HCEC 1CT (cell line): ENCODE results near the gene U2AF1L4.
"Not testable (repeated sequence)": the region's sequence is repeated elsewhere in the genome, so short reads cannot be mapped to it uniquely, and the experiment has no call there.

Source experiments
- DNase-seq: peaks from one replicate; pipeline ENCODE4 v3.0.0-alpha.2; 2017

The U2AF1L4 gene

DNA sequence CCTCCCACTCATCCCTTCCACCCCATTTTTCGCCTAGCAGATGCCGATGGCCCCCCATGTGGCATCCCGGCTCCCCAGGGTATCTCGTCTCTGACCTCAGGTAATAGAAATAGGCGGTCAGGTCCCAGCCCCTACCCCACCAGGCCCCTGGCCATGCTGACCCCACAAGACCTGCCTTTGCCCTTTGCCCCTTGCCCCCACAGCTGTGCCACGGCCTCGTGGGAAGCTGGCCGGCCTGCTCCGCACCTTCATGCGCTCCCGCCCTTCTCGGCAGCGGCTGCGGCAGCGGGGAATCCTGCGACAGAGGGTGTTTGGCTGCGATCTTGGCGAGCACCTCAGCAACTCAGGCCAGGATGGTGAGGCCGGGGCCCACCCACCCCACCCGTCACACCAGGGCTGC, 35.5 kb upstream of the U2AF1L4 start:
- DNase-seq: no peak

DNA sequence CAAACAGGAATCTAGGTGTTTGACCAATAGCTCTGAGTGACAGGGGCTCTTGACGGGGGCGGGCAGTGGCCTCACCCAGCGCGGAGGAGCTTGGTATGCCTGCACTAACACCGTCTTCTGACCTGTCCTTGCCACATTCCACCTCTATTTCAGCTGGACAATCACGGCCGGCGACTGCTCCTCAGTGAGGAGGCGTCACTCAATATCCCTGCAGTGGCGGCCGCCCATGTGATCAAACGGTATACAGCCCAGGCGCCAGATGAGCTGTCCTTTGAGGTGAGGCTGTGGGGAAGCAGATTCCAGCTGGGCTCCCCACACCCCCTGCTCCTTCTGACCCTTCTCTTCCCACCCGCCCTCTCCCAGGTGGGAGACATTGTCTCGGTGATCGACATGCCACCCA, 34.8 kb upstream of the U2AF1L4 start:
- no peak for DNase-seq

DNA sequence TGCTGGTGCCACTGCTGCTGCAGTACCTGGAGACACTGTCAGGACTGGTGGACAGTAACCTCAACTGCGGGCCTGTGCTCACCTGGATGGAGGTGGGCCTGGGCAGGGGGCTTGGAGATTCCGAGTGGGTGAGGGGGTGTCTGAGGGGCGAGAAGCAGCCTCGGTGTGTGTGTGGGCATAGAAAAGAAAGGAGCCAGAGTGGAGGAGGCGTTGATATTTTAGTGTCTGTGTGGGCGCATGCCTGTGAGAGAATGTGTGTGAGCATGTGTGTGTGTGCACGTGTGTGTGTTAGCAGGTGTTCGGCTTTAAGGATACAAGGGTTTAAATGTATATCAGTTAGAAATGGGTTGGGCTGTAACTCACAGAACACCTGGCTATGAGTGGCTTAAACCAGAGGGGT, 33.8 kb upstream of the U2AF1L4 start:
- no peak for DNase-seq

DNA sequence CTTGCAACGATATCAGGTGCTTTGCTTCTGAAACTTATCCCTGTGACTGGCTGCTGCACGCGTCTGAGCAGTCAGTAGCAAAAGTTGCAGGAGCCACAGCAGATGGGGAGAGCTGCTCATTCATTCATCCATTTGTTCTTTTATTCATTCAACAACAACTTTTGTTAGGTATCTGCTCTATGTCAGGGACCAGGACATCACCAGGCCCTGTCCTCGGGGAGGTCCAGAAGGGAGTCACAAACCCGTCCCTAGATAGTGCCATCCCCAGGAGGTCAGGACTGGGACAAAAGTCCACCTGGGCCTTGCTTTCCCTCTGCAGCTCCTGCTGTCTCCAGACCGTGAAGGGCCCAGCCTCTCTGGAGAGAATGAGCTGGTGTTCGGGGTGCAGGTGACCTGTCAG, 32.7 kb upstream of the U2AF1L4 start:
- no peak for DNase-seq

DNA sequence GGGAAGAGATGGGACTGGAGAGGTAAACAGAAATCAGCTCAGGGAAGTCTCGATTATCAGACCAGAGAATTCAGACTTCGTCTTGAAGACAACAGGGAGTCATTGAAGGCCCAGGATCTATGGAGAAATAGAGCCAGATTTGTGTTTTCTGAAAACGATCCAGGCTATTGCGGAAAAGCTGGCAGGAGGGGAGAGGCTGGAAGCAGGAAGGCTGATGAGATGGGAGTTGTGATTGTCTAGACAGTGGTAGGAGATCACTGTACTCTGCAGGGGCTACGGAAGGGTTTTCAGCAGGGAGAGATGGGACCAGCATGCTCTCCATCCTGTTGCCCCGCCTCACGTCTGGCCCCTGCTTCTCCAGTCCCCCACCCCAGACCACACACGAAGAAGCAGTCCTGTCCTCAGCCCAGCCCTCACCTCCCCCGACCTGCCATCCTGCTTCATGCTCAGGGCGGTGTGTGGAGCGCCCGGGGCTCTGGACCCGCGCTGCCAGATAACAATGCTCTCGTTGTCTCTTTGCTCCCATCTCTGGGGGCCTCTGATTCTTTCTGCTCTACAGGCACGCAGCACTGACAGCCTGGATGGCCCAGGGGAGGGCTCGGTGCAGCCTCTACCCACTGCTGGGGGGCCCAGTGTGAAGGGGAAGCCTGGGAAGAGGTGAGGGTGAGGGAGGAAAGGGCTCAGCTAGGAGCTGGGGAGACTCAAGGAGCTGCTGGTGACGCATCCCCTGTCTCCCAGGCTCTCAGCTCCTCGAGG, 32.0 kb upstream of the U2AF1L4 start:
- DNase-seq: no peak

DNA sequence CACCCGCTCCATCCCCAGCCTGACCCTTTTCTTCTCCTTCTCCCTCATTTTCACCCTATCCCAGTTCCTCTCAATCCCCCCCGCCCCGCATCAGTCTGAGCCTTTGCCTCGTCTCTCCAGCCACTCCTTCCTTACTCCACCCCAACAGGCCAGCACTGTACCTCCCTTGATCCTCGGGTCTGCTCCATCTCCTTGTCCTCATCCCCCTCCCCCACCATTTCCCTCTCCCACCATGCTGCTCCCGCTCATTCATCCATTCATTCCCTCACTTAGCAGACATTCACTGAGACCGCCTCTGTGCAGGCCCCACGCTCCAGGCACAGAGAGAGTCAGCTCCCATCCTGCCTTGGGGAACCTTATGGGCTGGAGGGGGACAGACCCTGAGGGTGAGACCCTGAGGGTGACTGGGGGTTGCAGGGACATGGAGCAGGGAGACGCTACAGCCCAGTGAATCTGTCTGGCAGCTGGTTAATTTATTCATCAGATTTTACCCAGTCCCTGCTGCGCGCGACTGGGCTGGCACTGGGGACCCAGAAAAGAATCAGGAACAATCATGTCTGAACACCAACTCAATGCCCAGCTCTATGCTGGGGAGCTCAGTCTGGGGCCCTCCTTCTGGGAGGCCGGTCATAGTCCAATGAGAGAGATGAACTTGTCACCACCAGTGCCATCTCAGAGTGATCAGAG, 31.0 kb upstream of the U2AF1L4 start:
- DNase-seq: no peak

DNA sequence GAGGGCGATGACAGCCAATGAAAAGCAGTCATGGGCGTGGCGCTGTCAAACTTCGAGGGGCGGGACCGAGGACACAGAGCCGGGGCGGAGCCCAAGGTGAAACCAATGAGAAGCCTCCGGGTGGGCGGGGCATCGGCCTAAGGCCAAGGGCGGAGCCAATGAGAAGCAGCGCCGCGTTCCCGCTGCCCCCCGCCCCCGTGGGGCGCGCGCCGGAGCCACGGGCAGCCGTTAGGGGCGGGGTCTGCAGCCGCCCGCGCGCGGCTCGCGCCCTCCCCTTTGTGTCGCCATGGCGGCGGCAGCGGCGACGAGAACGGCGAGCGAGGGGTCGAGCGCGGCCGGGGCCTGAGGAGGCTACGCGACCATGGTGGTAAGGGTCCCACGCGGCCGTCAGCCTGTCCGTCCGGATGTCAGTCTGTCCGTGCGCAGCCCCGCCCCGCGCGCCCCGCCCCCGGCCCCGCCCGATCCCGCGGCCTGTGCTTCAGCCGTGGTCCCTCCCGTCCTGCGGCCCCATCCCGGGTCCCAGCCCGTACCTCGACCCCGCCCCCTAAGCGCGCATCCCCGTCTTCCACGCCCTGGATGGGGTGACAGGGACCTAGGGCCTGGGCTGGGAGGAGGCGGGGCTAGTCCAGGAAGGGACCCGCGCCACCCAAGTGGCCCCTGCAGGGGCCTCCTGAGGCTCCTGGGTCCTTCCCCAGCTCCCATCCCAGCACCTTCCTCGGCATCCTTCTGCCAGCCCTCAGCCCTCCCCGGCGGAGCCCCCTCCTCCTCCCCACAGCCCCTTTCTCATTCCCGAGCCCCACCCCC, 30.3 kb upstream of the U2AF1L4 start, which contains the start of gene ARHGAP33:
Gene ARHGAP33 (plus strand): TSS at position 267 of the 804 bp plus-strand sequence. CDS start 95 bp downstream, at position 362.
- DNase-seq: peak; percentile 93

DNA sequence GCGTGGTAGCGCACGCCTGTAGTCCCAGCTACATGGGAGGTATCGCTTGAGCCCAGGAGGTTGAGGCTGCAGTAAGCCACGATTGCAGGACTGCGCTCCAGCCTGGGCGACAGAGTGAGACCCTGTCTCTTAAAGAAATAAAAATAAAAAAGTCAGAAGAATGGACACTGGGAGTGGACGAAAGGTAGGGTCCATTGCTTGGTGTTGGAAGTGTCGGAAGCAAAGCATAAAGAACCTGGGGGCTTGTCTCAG, 29.8 kb upstream of the U2AF1L4 start:
- no peak for DNase-seq

DNA sequence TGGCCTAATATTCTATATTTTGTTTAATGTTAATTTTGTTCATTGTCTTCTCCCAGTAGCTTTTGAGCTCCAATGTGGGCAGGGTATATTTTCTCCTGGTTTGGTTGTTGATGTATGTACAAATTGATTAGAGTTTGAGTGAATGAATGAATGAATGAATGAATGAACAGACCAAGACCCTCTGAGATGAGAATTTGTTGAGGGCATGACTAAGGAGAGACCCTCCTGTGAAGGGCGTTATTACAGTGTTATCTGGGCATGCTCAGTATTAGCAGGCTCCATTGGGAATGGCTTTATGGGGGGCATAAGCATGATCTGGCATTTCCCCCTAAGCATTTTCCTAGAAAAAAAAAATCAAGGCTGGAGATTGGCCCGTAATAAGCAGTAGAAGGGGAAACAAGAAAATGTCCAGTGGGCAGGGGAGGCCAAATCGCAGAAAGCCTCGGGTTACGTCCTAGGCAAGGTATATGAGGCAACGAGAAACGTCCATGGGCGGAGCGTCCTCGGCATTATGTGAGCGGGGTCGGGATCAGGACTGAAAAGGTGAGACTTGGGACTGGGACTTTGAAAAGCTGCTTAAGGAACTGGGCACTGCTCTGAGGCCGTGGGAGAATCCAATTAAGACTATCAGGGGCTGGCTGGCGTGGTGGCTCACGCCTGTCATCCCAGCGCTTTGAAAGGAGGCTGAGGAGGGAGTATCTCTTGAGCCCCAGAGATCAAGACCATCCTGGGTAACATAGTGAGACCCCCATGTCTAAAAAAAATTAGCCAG, 29.2 kb upstream of the U2AF1L4 start:
- DNase-seq: no peak

DNA sequence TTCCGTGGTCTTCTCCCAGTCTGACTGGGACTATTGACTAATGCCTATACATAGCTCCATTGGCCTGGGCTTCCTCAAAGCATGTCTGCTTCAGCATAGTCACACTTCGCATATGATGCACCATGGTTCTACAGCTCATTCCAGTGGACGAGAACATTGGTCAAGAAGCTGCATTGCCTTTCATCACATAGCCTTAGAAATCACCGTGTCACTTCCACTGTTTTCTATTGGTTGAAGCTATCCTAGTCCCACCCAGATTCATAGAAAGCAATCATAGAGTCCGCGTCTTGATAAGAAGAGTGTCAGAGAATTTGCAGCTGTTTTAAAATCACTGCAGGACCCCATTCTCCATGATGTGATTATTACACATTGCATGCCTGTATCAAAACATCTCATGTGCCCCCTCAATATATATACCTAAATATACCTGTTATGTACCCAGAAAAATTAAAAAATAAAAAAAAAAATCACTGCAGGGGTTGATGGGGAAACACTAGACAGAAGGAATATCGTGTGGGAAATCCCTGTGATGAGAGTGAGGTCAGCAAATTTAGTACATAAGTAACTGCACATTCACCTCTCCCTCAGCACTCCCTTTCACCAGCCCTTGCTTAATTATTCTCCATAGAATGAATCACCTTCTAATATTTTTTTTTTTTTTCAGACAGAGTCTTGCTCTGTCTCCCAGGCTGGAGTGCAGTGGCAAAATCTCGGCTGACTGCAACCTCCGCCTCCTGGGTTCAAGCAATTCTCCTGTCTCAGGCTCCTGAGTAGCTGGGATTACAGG, 28.0 kb upstream of the U2AF1L4 start:
- DNase-seq: no peak

DNA sequence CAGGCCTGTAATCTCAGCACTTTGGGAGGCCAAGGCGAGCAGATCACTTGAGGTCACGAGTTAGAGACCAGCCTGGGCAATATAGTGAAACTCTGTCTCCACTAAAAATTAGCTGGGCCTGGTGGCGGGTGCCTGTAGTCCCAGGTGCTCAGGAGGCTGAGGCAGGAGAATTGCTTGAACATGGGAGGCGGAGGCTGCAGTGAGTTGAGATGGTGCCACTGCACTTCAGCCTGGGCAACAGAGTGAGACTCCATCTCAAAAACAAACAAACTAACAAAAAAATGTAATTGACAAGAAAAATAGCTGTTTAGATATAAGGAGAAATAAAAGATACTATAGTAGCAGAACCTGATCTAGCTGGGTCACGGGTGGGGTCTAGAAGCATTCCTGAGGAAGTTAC, 27.1 kb upstream of the U2AF1L4 start:
- DNase-seq: not testable (repeated sequence)

DNA sequence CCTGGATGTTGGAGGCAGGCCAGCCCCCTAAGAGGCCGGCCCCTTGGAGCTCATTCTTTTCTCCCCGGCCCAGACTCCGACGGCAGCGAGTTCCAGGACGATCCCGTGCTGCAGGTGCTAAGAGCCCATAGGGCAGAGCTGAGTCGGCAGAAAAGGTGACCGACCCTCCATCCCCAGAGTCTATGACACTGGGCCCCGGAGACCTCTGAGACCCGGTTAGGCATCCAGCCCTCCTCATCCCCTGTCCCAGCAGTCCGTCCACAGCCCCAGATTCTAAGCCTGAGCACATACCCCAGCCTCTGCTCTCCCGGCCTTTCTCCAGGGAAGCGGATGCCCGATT, 22.8 kb upstream of the U2AF1L4 start:
- DNase-seq: no peak

DNA sequence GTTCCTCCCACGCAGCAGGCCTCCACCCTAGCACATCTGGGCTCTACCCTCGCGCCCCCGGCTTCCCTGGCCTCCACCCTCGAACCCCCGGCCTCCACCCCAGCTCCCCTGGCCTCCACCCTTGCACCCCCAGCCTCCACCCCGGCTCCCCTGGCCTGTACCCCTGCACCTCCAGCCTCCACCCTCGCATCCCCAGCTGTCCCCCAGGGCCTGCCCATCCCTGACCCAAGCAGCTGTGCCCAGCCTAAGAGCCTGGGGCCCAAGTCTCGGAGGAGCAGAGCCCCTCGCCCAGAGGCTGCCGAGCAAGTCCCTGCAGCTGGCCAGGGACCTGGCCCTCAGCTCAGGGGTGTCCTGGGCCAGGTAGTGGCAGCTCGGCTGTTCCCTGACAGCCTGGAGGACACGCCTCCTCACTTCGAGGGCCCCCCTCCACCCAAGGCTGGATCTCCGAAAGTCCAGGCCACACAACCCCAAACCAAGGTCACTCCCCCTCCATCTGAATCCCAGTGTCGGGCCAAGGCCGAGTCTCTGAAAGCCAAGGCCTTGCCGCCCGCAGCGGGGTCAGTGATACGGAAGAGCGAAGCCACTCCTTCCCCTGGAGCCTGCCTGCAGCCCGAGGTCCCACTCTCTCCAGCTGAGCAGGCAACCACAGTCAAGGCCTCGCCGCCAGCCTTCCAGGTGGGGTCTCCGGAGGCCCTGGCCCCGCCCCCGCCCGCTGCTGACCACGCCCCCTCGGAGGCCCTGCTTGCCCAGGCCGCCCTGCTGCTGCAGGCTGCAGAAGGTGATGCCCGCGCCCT, 22.3 kb upstream of the U2AF1L4 start:
- no peak for DNase-seq

DNA sequence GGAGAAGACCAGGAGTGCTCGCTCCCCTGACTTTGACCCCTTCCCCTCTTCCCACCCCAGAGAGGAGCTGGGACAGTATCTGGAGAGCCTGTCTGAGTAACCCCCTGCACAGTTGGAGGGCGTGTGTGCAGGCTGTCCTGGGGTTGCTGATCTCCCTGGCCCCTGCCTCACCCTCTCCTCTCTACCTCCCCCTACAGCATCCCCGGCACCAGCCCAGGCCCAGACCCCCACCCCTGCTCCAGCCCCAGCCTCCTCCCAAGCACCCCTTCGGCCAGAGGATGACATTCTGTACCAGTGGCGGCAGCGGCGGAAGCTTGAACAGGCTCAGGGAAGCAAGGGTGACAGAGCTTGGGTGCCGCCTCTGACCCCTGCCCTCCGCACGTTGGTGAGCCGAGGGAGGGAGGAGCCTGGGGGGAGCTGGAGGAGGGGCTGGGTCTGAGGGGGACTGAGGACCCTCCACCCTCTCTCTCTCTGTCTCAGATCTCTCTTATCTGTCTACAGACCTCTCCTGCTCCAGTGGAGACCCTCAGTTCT, 21.4 kb upstream of the U2AF1L4 start:
- no peak for DNase-seq

DNA sequence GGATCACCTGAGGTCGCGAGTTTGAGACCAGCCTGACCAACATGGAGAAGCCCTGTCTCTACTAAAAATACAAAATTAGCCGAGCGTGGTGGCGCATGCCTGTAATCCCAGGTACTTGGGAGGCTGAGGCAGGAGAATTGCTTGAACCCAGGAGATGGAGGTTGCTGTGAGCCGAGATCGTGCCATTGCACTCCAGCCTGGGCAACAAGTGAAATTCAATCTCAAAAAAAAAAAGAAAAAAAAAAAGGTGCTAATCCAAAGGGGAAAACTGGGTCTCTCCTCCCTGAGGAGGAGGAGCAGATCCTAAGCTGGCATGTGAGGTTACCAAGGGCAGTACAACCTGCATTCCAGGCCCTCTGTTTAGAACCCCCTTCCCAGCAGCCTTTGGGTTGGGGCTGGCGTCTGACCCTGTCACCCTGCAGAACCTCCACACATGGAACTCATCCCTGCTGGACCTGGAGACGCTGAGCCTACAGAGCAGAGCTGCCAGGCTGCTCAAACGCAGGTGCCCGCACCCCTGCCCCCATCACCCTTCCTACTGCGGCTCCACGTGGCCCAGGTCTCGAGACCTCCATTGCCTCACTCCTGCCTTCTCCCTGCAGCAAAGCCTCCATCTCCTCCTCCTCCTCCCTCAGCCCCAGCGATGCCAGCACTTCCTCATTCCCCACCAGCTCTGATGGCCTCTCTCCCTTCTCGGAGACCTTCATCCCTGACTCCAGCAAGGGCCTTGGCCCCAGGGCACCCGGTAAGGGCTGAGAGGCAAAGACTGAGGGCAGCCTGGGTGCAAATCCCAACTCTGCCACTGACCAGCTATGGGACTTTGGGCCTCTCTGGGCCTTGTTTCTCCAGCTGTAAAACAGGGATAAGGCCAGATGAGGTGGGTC, 19.5 kb upstream of the U2AF1L4 start:
- no peak for DNase-seq

DNA sequence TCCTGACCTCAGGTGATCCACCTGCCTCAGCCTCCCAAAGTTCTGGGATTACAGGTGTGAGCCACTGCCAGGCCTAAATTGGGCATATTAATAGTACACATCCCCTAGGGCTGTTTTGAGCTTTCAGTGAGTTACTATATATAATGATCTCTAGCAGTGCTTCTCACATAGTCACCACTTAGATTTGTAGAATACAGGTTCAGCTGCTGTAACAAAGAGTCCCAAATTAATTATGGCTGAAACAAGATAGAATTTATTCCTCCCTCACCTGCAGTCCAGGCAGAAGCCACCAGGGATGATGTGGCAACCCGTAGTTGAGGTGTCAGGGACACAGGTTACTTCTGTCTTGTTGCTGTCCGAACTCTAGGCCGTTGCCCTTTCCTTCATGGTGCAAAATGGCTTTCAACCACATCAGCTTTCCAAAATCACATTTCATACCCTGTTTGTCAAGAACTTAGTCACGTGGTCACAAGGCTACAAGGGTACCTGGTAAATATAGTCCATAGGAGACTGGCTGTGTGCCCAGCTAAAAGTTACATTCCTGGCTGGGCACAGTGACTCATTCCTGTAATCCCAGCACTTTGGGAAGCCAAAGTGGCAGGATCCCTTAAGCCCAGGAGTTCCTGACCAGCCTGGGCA, 15.6 kb upstream of the U2AF1L4 start:
- DNase-seq: no peak

DNA sequence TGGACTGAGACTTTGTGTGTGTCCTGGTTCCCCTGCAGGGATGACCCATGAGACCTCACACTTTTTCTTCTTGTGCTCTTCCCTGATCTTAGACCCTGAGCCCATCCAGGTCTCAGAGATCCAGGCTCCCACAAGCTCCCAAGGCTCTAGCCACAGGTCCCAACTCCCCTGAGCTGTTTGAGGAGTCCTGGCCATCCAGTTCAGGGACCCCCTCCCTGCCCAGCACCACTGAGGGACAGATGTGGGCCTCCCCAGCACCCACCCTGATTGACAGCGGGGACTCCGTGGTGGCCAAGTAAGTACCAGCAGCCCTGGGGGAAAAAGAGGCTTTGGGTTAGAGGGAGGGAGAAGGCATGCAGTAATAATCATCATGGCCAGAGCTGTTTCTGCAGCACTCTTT, 14.5 kb upstream of the U2AF1L4 start:
- DNase-seq: no peak

DNA sequence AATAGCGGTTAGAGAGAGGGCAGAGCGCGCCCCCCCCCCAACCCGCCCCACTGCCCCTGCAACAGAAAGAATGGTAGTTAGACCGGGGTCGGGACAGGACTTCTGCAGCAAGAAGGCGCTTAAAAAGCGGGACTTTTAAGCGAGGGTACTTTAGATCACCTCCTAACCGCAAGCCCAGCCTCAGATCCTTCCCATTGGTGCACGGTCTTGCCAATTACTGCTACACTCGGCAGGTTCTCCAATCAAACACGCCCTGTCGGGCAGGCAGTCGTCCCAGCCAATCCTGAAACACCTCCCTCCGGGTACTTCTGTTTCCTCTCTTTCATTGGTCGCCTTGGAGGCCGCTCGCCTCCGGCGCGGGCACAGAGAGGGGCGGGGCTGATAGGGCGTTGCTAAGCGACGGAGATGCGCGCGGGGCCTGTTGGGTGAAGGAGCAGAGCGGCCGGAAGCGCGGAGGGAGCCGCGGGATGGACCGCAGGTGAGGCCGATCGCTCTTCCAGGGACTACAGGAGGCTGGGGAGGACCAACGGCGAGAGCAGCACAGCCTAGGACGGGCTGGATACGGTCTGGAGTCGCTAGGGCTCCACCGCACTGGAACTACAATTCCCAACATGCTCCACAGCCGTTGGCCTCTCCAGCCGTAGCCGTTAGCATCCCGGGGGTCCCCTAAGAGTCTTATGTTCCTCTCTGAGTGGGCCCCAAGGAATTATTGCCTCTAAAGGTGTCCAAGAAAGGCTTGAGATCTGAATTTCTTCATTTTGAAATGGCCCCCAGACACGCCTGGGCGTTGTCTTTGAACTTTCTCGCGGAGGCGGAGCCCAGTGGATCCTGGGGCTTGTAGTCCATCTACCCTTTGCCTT, 12.8 kb upstream of the U2AF1L4 start, which contains the start of gene PROSER3:
Gene PROSER3 (plus strand): TSS at position 428 of the 860 bp plus-strand sequence. CDS start 40 bp downstream, at position 468.
- DNase-seq: peak; percentile 99
